GM13976 (cell line): ENCODE measurements around the gene KIR2DL3.
"Not testable (repeated sequence)": the region's sequence is repeated elsewhere in the genome, so short reads cannot be mapped to it uniquely, and the experiment has no call there.

Experiments used
- DNase-seq: peaks from one replicate; pipeline ENCODE4 v3.0.0; 2012; ENCODE audit warnings: low spot score
- in situ Hi-C: fragments of 300-500 bp; cut with MboI; formaldehyde crosslinking; loops from one replicate; pipeline ENCODE4 v1.12.0; 2022; ENCODE audit warnings: low sequenced_read_pairs, mixed read lengths, inconsistent platforms; ENCODE audit not compliant: unreplicated experiment
- TF ChIP-seq, protein P1 (sequence below): IDR thresholded peaks from 2 replicates; pipeline ENCODE4 v1.5.1; 2012; ENCODE audit warnings: borderline replicate concordance, mild to moderate bottlenecking; ENCODE audit not compliant: insufficient read depth; ENCODE audit errors: extremely low read depth, missing control alignments, control extremely low read depth

Gene KIR2DL3

DNA sequence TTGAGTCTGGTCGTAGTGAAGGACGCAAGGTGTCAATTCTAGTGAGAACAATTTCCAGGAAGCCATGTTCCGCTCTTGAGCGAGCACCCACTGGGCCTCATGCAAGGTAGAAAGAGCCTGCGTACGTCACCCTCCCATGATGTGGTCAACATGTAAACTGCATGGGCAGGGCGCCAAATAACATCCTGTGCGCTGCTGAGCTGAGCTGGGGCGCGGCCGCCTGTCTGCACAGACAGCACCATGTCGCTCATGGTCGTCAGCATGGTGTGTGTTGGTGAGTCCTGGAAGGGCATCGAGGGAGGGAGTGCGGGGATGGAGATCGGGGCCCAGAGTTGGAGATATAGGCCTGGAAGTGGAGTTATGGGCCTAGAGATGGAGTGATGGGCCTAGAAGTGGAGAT is at the start of gene KIR2DL3:
Gene KIR2DL3 (plus strand): TSS at position 208 of the 400 bp plus-strand sequence. CDS start 33 bp downstream, at position 241.
- in situ Hi-C loops, DNase-seq: not testable (repeated sequence)

DNA sequence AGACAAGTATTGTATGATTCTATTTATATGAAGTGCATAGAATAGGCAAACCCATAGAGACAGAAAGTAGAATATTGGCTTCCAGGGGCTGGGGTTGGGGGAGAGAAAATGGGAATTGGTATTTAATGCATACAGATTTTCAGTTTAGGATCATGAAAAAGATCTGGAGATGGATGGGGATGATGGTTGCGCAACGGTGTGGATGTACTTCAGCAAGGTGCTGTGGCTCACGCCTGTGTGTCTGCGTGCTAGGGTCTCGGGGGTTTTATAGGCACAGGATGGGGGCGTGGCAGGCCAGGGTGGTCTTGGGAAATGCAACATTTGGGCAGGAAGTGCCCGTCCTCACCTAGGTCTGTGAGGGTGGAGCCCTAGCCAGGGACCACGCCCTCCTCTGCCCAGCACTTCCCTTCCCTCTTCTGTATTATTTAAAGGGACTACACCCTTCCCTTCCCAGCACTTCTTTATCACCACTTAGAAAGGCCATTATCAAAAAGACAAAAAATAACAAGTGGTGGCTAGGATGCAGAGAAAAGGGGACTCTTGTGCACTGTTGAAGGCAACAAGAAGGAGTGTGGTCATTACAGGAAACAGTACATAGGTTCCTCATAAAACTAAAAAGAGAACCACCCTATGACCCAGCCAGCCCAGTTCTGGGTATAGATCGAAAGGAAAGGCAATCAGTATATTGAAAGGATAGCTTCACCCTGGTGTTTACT is 46.6 kb upstream of the KIR2DL3 start:
- TF ChIP-seq, protein P1, sequence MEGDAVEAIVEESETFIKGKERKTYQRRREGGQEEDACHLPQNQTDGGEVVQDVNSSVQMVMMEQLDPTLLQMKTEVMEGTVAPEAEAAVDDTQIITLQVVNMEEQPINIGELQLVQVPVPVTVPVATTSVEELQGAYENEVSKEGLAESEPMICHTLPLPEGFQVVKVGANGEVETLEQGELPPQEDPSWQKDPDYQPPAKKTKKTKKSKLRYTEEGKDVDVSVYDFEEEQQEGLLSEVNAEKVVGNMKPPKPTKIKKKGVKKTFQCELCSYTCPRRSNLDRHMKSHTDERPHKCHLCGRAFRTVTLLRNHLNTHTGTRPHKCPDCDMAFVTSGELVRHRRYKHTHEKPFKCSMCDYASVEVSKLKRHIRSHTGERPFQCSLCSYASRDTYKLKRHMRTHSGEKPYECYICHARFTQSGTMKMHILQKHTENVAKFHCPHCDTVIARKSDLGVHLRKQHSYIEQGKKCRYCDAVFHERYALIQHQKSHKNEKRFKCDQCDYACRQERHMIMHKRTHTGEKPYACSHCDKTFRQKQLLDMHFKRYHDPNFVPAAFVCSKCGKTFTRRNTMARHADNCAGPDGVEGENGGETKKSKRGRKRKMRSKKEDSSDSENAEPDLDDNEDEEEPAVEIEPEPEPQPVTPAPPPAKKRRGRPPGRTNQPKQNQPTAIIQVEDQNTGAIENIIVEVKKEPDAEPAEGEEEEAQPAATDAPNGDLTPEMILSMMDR = no peak
- in situ Hi-C loops = no loop called here
- DNase-seq = no peak

DNA sequence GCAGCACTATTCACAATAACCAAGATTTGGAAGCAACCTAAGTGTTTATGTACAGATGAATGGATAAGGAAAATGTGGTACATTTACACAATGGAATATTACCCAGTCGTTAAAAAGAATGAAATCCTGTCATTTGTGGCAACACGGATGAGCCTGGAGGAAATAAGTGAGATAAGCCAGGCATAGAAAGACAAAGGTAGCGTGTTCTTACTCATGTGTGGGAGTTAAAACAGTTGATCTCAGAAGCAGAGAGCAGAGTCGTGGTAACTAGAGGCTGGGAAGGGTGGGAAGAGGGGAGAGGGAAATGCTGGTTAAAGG is 46.1 kb upstream of the KIR2DL3 start:
- in situ Hi-C loops = no loop called here
- TF ChIP-seq, protein P1 = no peak
- no peak for DNase-seq

DNA sequence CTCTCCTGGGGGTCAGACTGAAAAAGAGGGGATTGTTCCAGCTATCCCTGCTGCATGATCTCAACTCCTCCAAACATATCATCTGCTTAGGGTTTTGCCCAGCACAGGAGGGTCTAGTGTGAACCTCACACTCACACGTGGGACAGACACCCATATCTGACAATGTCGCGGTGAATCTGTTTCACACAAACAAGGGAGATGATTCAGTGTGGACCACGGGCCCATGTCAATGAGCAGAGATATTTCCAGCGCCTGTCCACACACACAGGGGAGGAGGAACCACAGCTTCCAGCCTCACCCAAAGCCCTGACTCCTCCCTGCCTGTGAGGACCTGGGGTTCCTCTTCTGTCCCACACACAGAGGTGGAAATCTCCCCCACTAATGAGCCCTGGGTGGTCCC is 43.7 kb upstream of the KIR2DL3 start:
- TF ChIP-seq, protein P1 = no peak
- DNase-seq = no peak
- in situ Hi-C loops = no loop called here

DNA sequence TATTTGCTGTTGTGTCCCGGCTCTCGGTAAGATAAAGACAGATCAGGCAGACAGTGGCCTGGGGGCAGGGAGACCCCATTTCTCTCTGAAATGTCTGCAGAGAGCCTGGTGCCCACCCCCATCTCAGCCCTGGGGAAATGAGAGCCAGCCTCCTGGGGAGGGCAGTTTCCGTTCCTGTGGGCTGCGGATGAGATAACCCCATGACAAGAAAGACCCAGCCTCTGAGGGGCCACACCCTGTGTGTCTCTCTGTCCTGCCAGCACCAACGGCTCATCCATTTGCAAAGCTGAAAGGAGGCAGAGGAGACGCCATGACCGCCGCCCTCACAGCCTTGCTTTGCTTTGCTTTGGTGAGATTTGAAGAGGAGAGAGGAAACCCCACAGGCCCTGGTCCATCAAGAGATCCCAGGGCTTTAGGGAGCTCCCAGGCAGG is 42.2 kb upstream of the KIR2DL3 start:
- no peak for DNase-seq
- TF ChIP-seq, protein P1 = no peak
- in situ Hi-C loops = no loop called here

DNA sequence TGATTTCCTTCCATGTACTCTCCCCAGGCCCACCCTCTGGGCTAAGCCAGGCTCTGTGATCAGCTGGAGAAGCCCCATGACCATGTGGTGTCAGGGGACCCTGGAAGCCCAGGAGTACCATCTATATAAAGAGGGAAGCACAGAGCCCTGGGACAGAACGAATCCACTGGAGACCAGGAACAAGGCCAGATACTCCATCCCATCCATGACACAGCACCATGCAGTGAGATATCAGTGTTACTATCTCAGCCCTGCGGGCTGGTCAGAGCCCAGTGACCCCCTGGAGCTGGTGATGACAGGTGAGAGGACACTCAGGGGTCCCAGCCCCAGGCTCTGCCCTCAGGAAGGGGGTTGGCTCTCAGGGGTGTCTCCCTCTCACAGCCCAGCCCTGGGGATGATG is 41.5 kb upstream of the KIR2DL3 start:
- in situ Hi-C loops = no loop called here
- no peak for DNase-seq
- TF ChIP-seq, protein P1 = no peak

DNA sequence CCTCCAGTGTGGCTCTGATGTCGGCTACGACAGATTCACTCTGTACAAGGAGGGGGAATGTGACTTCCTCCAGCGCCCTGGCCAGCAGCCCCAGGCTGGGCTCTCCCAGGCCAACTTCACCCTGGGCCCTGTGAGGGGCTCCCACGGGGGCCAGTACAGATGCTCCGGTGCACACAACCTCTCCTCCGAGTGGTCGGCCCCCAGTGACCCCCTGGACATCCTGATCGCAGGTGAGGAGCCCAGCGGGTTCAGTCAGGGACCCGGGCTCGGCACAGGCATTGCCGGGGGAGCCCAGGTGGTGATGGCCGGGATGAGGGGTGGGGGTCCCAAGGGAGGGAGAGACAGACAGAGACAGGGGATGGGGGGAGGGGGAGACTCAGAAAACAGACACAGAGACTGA is 40.6 kb upstream of the KIR2DL3 start:
- in situ Hi-C loops, DNase-seq: not testable (repeated sequence)

DNA sequence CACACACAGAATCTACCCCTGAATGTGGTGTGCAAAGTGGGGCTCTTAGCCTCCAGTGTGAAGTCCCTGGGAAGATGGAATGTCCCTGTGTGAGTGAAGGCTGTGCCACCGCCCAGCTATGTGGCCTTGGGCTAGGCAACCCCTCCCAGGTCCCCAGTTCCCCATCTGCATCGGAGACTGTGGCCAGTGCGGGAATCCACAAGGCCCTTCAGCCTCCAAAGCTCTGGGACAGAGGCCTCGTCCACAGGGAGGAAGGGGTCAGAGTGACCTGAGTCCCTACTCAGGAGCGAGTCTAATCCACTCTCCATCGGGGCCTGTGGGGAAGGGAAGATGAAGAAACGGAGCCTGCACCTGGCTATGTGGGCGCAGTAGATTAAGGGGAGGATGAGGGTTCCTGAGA is 33.4 kb upstream of the KIR2DL3 start:
- no peak for DNase-seq
- in situ Hi-C loops = no loop called here
- TF ChIP-seq, protein P1 = no peak
